ENCODE results near the gene TYMP. TPM values are rescaled to one million over a fixed set of nuclear protein-coding genes. Genes with fewer than 3 reads are reported as not detected.

The TYMP gene
- polyA plus RNA-seq, 1 donor (not counting 4 experiments of a cell fraction or from before 2014, with no cell fraction given) = 25.5 TPM

DNA sequence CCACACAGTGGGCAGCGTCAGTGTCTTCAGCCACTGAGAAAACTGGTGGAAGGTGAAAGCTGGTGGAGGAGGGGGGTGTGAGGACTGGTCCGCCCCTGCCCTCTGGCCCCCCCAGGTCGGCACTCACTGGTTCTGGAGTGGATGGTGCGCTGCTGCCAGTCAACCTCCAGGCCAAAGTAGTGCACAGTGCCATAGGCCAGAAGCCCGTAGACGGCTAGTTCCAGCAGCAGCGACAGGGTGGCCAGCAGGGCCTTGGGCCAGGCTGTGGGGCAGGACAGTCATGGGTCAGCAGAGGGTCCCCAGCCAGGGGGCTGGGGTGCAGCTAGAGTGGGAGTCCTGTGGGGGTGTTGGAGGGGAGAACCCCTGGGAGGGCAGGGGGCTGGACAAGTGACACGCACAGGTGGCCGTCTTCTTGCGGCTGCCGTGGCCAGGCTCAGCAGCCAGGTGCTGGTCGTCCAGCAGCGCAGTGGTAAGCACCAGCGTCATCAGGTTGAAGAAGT lies 24.5 kb downstream of the TYMP start:
- Histone ChIP-seq H3K4me1 (ENCODE audit: control insufficient read depth, extremely low read depth, insufficient read depth, low read length) (peaks cover 17% of the 10 kb centered on the region), H3K9me3 (ENCODE audit: control insufficient read depth, low read depth, low read length) (no peaks in the 10 kb centered on the region), H2AFZ (ENCODE audit: control insufficient read depth, low read length) (no peak overlapping the region), H3K36me3 (ENCODE audit: control insufficient read depth in 2 of 2, extremely low read depth in 1 of 2, insufficient read depth in 2 of 2, low read length in 2 of 2) (peaks cover 6 to 17% of the 10 kb centered on the region in 2 experiments), H3K4me2 (ENCODE audit: control insufficient read depth, extremely low read depth, insufficient read depth, low read depth, low read length) (no peak overlapping the region), H3K9me1 (ENCODE audit: control insufficient read depth, extremely low read depth, insufficient read depth, low read length) (no peaks in the 10 kb centered on the region), H4K20me1 (ENCODE audit: control insufficient read depth, extremely low read depth, insufficient read depth, low read length) (no peaks in the 10 kb centered on the region), H3K4me3 (ENCODE audit: control insufficient read depth in 2 of 3, extremely low read depth in 1 of 3, insufficient read depth in 2 of 3, low read depth in 1 of 3, low read length in 3 of 3) (no peak overlapping the region), H3K27ac (ENCODE audit: control insufficient read depth, insufficient read depth, low read length) (no peak overlapping the region), H3K27me3 (ENCODE audit: control insufficient read depth, extremely low read depth, insufficient read depth, low read length) (no peaks in the 10 kb centered on the region), H3K9ac (ENCODE audit: control insufficient read depth, extremely low read depth, insufficient read depth, low read length) (no peak overlapping the region), H3K79me2 (ENCODE audit: control insufficient read depth, insufficient read depth, low read length) (peaks cover 26% of the 10 kb centered on the region)
- no peak for DNase-seq (ENCODE audit: low read depth, low spot score)
- dilution Hi-C loops (cut with MboI; ENCODE audit: extremely low pct_ligation_motif_present, low sequenced_read_pairs) = no loop called here
- no peak for FAIRE-seq
- no peak for TF ChIP-seq EZH2 (IDR thresholded peaks at IDR 0.05; ENCODE audit: low read length)
- TF ChIP-seq, protein P1, sequence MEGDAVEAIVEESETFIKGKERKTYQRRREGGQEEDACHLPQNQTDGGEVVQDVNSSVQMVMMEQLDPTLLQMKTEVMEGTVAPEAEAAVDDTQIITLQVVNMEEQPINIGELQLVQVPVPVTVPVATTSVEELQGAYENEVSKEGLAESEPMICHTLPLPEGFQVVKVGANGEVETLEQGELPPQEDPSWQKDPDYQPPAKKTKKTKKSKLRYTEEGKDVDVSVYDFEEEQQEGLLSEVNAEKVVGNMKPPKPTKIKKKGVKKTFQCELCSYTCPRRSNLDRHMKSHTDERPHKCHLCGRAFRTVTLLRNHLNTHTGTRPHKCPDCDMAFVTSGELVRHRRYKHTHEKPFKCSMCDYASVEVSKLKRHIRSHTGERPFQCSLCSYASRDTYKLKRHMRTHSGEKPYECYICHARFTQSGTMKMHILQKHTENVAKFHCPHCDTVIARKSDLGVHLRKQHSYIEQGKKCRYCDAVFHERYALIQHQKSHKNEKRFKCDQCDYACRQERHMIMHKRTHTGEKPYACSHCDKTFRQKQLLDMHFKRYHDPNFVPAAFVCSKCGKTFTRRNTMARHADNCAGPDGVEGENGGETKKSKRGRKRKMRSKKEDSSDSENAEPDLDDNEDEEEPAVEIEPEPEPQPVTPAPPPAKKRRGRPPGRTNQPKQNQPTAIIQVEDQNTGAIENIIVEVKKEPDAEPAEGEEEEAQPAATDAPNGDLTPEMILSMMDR (optimal IDR thresholded peaks at IDR 0.05 in 1 of 3, IDR thresholded peaks at IDR 0.05 in 1 of 3, conservative IDR thresholded peaks at IDR 0.05 in 1 of 3; ENCODE audit: extremely low read depth in 1 of 3, insufficient read depth in 2 of 3, low read length in 3 of 3) = no peak

DNA sequence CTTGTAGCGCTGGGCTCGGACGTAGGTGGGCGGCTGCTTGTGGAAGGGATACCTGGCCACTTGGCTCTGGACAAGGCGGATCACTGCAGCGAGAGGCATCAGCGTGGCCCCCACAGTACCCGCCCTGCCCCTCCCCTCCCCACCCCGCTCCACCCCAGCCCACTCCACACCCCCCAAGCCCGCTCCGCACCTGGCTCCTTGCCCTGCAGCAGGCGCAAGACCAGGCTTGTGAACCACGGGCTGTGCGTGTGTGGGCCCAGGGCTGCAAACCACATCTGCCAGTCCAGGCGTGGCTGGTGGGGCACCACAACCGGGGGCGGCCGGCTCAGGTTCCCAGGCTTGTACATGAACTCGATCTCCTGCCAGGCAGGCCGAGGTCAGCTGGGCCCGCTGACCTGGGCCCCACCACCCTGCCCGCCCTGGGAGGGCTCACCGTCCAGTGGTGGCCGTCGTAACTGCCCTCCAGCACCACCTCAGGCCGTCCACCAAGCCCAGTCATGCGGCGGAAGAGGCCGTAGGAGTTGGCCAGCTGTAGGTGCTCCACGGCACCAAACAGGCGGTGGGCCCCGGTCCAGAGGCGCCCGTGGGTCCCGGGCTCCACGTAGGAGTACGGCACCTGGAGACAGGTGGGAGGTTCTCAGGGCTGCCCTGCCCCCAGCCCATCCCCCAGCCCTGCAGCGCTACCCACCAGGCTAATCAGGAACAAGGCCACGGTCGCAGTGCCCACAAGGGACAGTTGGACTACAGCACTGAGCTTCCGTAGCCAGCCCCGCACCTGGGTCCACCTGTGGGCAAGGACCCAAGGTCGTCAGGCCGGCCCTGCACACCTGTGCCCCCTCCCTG lies 25.2 kb downstream of the TYMP start:
- FAIRE-seq (no peak), DNase-seq (ENCODE audit: low read depth, low spot score) (no peak)
- Histone ChIP-seq H3K36me3 (ENCODE audit: control insufficient read depth in 2 of 2, extremely low read depth in 1 of 2, insufficient read depth in 2 of 2, low read length in 2 of 2) (peaks cover 6 to 17% of the 10 kb centered on the region in 2 experiments), H3K79me2 (ENCODE audit: control insufficient read depth, insufficient read depth, low read length) (peaks cover 25% of the 10 kb centered on the region), H3K9ac (ENCODE audit: control insufficient read depth, extremely low read depth, insufficient read depth, low read length) (no peak overlapping the region), H3K4me1 (ENCODE audit: control insufficient read depth, extremely low read depth, insufficient read depth, low read length) (peaks cover 17% of the 10 kb centered on the region), H3K4me3 (ENCODE audit: control insufficient read depth in 2 of 3, extremely low read depth in 1 of 3, insufficient read depth in 2 of 3, low read depth in 1 of 3, low read length in 3 of 3) (peak overlapping the region in 1 of 3 experiments; percentile 13), H4K20me1 (ENCODE audit: control insufficient read depth, extremely low read depth, insufficient read depth, low read length) (no peaks in the 10 kb centered on the region), H2AFZ (ENCODE audit: control insufficient read depth, low read length) (no peak overlapping the region), H3K27me3 (ENCODE audit: control insufficient read depth, extremely low read depth, insufficient read depth, low read length) (no peaks in the 10 kb centered on the region), H3K9me3 (ENCODE audit: control insufficient read depth, low read depth, low read length) (no peaks in the 10 kb centered on the region), H3K27ac (ENCODE audit: control insufficient read depth, insufficient read depth, low read length) (no peak overlapping the region), H3K9me1 (ENCODE audit: control insufficient read depth, extremely low read depth, insufficient read depth, low read length) (no peaks in the 10 kb centered on the region), H3K4me2 (ENCODE audit: control insufficient read depth, extremely low read depth, insufficient read depth, low read depth, low read length) (no peak overlapping the region)
- dilution Hi-C loops (cut with MboI; ENCODE audit: extremely low pct_ligation_motif_present, low sequenced_read_pairs) = no loop called here
- TF ChIP-seq EZH2 (IDR thresholded peaks at IDR 0.05; ENCODE audit: low read length) = no peak
- TF ChIP-seq, protein P1 (optimal IDR thresholded peaks at IDR 0.05 in 1 of 3, IDR thresholded peaks at IDR 0.05 in 1 of 3, conservative IDR thresholded peaks at IDR 0.05 in 1 of 3; ENCODE audit: extremely low read depth in 1 of 3, insufficient read depth in 2 of 3, low read length in 3 of 3) = no peak

Measured in keratinocyte (primary cell).